Effector memory CD4-positive, alpha-beta T cell (primary cell): Measurements from ENCODE around the gene MED15.
"Not testable (repeated sequence)": the region's sequence is repeated elsewhere in the genome, so short reads cannot be mapped to it uniquely, and the experiment has no call there.

Source experiments
- DNase-seq, 3 donors: peaks; one replicate each; pipeline ENCODE4 v3.0.0-alpha.2; 2020
- H3K27ac ChIP-seq: 2 replicates; pipeline ENCODE4 v1.7.0; 2013; ENCODE audit warnings: mild to moderate bottlenecking, low read length, moderate library complexity; ENCODE audit not compliant: insufficient read depth, poor library complexity, severe bottlenecking
- H3K27me3 ChIP-seq: replicated peaks from 2 replicates; pipeline ENCODE4 v1.7.0; 2013; ENCODE audit warnings: mild to moderate bottlenecking, low read length; ENCODE audit not compliant: insufficient read depth, control insufficient read depth, poor library complexity, severe bottlenecking
- H3K36me3 ChIP-seq: 2 replicates; pipeline ENCODE4 v1.7.0; 2013; ENCODE audit warnings: mild to moderate bottlenecking, low read length, moderate library complexity; ENCODE audit not compliant: control insufficient read depth, insufficient read depth
- H3K4me1 ChIP-seq: 2 replicates; pipeline ENCODE4 v1.7.0; 2013; ENCODE audit warnings: low read length, mild to moderate bottlenecking; ENCODE audit not compliant: control insufficient read depth, insufficient read depth, poor library complexity, severe bottlenecking
- H3K4me3 ChIP-seq: 2 replicates; pipeline ENCODE4 v1.7.0; 2013; ENCODE audit warnings: low read length, low read depth, mild to moderate bottlenecking; ENCODE audit not compliant: insufficient read depth, poor library complexity, severe bottlenecking
- H3K9me3 ChIP-seq: 2 replicates; pipeline ENCODE4 v1.7.0; 2013; ENCODE audit warnings: mild to moderate bottlenecking, low read length, moderate library complexity; ENCODE audit not compliant: control insufficient read depth

MED15 gene

DNA sequence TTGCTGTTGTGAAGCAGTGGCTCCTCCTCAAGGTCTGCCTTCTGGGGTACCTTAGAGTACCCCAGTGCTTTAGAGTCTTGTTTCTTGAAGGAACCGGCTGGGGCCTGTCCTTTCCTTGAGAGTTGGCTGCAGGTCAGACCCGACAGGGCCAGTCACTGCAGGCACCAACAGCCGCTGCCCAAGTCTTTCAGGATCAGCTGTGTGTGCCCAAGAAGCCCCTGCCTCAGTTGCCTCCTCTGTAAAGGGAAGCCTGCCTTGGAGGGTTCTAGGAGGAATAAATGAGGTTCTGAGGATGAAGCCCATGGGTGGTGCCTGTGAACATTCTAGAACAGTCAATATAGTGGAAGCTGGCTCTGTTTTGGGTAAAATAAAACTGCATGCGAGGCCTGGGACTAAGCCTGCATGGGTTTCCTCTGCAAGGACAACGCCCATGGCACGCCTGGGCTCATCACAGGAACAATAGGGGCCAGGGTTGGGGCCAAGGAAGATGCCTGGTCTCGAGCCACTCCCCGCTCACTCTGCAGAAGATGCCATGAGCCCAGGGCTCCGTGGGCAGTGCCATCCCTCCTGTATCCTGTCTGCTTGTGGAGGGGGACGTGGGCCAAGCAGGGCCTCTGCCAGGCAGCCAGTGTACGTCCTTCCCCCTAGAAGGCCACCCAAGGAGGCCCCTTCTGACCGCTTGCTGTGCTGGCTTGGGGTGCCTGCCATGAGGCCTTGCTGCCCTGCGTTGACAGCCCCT lies 81.6 kb downstream of the MED15 start:
- DNase-seq = no peak
- H3K27ac ChIP-seq = no peak overlapping the region

GRCh38 chr22:20589614-20590476 lies 82.4 kb downstream of the MED15 start:
- H3K36me3 ChIP-seq = peaks cover 28% of the 10 kb centered on the region
- DNase-seq = no peak
- no peak overlapping the region for H3K27ac ChIP-seq
- H3K9me3 ChIP-seq = no peaks in the 10 kb centered on the region
- no peaks in the 10 kb centered on the region for H3K27me3 ChIP-seq
- no peak overlapping the region for H3K4me3 ChIP-seq
- H3K4me1 ChIP-seq = no peaks in the 10 kb centered on the region

More for the DNA sequence above, 81.6 kb downstream of the MED15 start:
- Histone ChIP-seq H3K36me3 (peaks cover 36% of the 10 kb centered on the region), H3K4me3 (no peak overlapping the region), H3K27me3 (no peaks in the 10 kb centered on the region), H3K4me1 (no peaks in the 10 kb centered on the region), H3K9me3 (no peaks in the 10 kb centered on the region)

GRCh38 chr22:20590477-20591294 lies 83.3 kb downstream of the MED15 start:
- Histone ChIP-seq H3K27me3 (no peaks in the 10 kb centered on the region), H3K36me3 (peaks cover 19% of the 10 kb centered on the region), H3K4me3 (no peak overlapping the region), H3K9me3 (no peaks in the 10 kb centered on the region), H3K27ac (no peak overlapping the region), H3K4me1 (no peaks in the 10 kb centered on the region)
- no peak for DNase-seq

DNA sequence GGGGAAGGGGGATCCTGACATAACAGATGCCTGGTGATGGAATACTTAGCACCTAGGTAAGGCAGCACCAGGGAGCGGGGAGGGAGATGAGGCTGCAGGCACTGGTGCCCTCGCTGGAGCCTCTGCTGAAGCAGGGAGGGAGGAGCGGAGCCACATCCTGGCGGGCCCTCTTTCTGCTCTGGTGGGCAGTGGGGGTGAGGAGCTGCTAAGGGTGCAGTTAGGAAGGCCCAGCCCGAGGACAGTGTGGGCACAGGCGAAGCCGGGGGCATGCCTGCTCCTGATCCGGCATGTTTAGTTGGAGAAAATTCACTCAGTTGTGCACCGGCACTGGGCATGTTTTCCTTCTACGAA lies 83.9 kb downstream of the MED15 start:
- Histone ChIP-seq H3K4me1 (no peaks in the 10 kb centered on the region), H3K9me3 (no peaks in the 10 kb centered on the region), H3K4me3 (no peak overlapping the region), H3K27me3 (no peaks in the 10 kb centered on the region), H3K27ac (no peak overlapping the region), H3K36me3 (peaks cover 13% of the 10 kb centered on the region)
- no peak for DNase-seq

DNA sequence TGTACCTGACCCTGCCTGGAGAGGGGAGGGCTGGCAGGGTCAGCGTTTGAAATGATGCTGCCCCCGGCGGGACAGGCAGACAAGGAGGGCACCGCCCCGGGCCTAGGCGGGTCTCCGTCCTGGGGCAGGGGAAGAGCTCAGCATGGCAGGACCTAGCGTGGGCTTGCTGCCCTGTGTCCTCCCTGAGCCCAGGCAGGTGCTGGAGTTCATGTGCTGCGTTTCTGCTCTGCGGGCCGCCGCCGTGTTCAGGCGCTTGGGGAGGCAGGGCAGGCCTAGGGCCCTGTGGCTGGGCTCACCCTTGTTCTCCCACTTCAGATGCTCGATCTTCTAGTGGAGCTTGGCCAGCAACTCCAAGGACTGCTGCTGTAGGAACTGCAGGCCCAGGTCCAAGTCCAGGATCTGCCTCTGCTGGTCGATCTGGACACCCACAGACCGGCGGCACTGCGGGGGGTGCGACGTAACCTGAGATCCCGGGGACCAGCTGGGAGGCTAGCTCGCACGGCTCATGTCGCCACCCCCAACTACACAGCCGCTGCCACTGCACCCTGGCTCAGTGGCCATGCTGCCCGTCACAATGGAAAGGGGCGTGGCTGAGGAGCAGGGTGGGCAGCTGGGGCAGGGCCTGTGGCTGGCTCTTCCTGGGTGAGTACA lies 84.4 kb downstream of the MED15 start:
- H3K4me1 ChIP-seq = no peaks in the 10 kb centered on the region
- H3K4me3 ChIP-seq = no peak overlapping the region
- H3K9me3 ChIP-seq = no peaks in the 10 kb centered on the region
- no peak overlapping the region for H3K27ac ChIP-seq
- no peak for DNase-seq
- no peaks in the 10 kb centered on the region for H3K27me3 ChIP-seq
- peaks cover 8% of the 10 kb centered on the region for H3K36me3 ChIP-seq

GRCh38 chr22:20594038-20594437 lies 86.6 kb downstream of the MED15 start:
- H3K27me3 ChIP-seq, DNase-seq, H3K27ac ChIP-seq: not testable (repeated sequence)

DNA sequence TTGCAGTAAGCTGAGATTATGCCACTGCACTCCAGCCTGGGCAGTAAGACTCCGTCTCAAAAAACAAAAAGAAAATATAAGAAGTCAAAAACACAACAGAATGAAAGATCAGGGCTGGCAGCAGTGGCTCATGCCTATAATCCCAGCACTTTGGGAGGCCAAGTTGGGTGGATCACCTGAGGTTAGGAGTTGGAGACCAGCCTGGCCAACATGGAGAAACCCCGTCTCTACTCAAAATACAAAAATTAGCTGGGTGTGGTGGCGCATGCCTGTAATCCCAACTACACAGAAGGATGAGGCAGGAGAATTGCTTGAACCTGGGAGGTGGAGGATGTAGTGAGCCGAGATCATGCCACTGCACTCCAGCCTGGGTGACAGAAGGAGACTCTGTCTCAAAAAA lies 87.1 kb downstream of the MED15 start:
- not testable (repeated sequence) for H3K27ac ChIP-seq, H3K9me3 ChIP-seq, H3K27me3 ChIP-seq, H3K4me3 ChIP-seq, DNase-seq, H3K4me1 ChIP-seq, H3K36me3 ChIP-seq

More at GRCh38 chr22:20594038-20594437, 86.6 kb downstream of the MED15 start:
- H3K9me3 ChIP-seq, H3K36me3 ChIP-seq, H3K4me1 ChIP-seq, H3K4me3 ChIP-seq: not testable (repeated sequence)

GRCh38 chr22:20595461-20595860 lies 88.1 kb downstream of the MED15 start:
- no peaks in the 10 kb centered on the region for H3K9me3 ChIP-seq
- DNase-seq = no peak
- H3K4me1 ChIP-seq = no peaks in the 10 kb centered on the region
- H3K4me3 ChIP-seq = no peak overlapping the region
- no peak overlapping the region for H3K27ac ChIP-seq
- no peaks in the 10 kb centered on the region for H3K27me3 ChIP-seq
- H3K36me3 ChIP-seq = no peaks in the 10 kb centered on the region

GRCh38 chr22:20599117-20599516 lies 91.7 kb downstream of the MED15 start:
- no peaks in the 10 kb centered on the region for H3K36me3 ChIP-seq
- H3K9me3 ChIP-seq = no peaks in the 10 kb centered on the region
- no peak overlapping the region for H3K4me3 ChIP-seq
- no peaks in the 10 kb centered on the region for H3K27me3 ChIP-seq
- H3K4me1 ChIP-seq = no peaks in the 10 kb centered on the region
- no peak overlapping the region for H3K27ac ChIP-seq
- no peak for DNase-seq
